ENCODE results near the gene TFB2M.

- TF ChIP-seq EZH2 (IDR thresholded peaks at IDR 0.05; ENCODE audit: borderline replicate concordance, control insufficient read depth, low read depth, low read length) (no peak), EED (IDR thresholded peaks at IDR 0.05; ENCODE audit: low read depth) (no peak), RAD51 (IDR thresholded peaks at IDR 0.05) (no peak), HDGF (IDR thresholded peaks at IDR 0.05) (no peak), CEBPB (IDR thresholded peaks at IDR 0.05; ENCODE audit: borderline replicate concordance in 1 of 2, low read depth in 2 of 2, low read length in 2 of 2) (no peak), ELK1 (IDR thresholded peaks at IDR 0.05; ENCODE audit: low read depth, low read length) (no peak), CTCF (IDR thresholded peaks at IDR 0.05 in 2 of 3, conservative IDR thresholded peaks at IDR 0.05 in 1 of 3; ENCODE audit: control insufficient read depth in 2 of 3, extremely low read depth in 1 of 3, insufficient read depth in 1 of 3, low read depth in 3 of 3, low read length in 3 of 3) (no peak), SIN3A (IDR thresholded peaks at IDR 0.05; ENCODE audit: low read depth, low read length) (no peak)
Observed at GRCh38 chr1:246583056-246583440, 17.0 kb upstream of the TFB2M start.
